Stomach (tissue), 9 donors: Measurements from ENCODE around the gene UBE2J1. TPM values are rescaled to one million over a fixed set of nuclear protein-coding genes. Genes with fewer than 3 reads are reported as not detected.

ENCODE experiments used
- DNase-seq, 2 donors: peaks; one replicate each; pipeline versions ENCODE4 v3.0.0 to v3.0.0-alpha.2; 2013 to 2019
- H3K27ac ChIP-seq, 5 donors: fragments of 200-600 bp in 4 of 5; sonication (generic) in 4 of 5; one replicate each; pipeline ENCODE4 v1.5.1; 2013 to 2019; ENCODE audit warnings: mild to moderate bottlenecking in 1 of 5, moderate library complexity in 1 of 5
- H3K27me3 ChIP-seq, 3 donors: fragments of 200-600 bp; sonication (generic); one replicate each; pipeline ENCODE4 v1.5.1; 2017 to 2019; ENCODE audit warnings: mixed run types in 1 of 3
- H3K36me3 ChIP-seq, 4 donors: fragments of 200-600 bp; sonication (generic); 1 replicate in 3 of 4; 2 replicates in 1 of 4; pipeline ENCODE4 v1.5.1; 2016 to 2019
- H3K4me1 ChIP-seq, 4 donors: fragments of 200-600 bp; sonication (generic); one replicate each; pipeline ENCODE4 v1.5.1; 2016 to 2019
- H3K4me3 ChIP-seq, 4 donors: fragments of 200-600 bp; sonication (generic) in 3 of 4; one replicate each; pipeline ENCODE4 v1.5.1; 2016 to 2019; ENCODE audit warnings: mild to moderate bottlenecking in 1 of 4
- H3K9me3 ChIP-seq, 4 donors: fragments of 200-600 bp; sonication (generic); one replicate each; pipeline ENCODE4 v1.5.1; 2016 to 2019
- CTCF ChIP-seq, 7 experiments: fragments of 450-650 bp in 4 of 7; fragments of 200-600 bp in 3 of 7; sonication (generic) in 3 of 7; IDR thresholded peaks; one replicate each; pipeline ENCODE4 v1.5.1; 2016 to 2019; ENCODE audit warnings: antibody characterized with exemption in 7 of 7, control low read depth in 2 of 7, mild to moderate bottlenecking in 1 of 7
- EP300 ChIP-seq: sonication (generic); formaldehyde crosslinking; IDR thresholded peaks from one replicate; pipeline ENCODE4 v1.6.1; 2017; ENCODE audit warnings: antibody characterized with exemption
- POLR2A ChIP-seq, 4 donors: fragments of 450-650 bp; IDR thresholded peaks; one replicate each; pipeline ENCODE4 v1.6.1; 2016; ENCODE audit warnings: antibody characterized with exemption in 4 of 4, control low read depth in 2 of 4, mild to moderate bottlenecking in 1 of 4, moderate library complexity in 1 of 4
- POLR2AphosphoS5 ChIP-seq, 3 donors: sonication (generic); formaldehyde crosslinking; IDR thresholded peaks; one replicate each; pipeline ENCODE4 v1.6.1; 2016; ENCODE audit warnings: antibody characterized with exemption in 3 of 3
- WGBS, 5 donors: extraction: QIAGEN DNeasy Blood & Tissue Kit in 3 of 5; methylation state at CpG; one replicate each; pipeline versions ENCODE4 v1.1.5 to v1.1.7; 2013 to 2018; 5-methylcytosine and 5-hydroxymethylcytosine counted together
- intact Hi-C: fragments of 100-400 bp; cut with DNase I; formaldehyde crosslinking; loops from one replicate; pipeline ENCODE4 v1.15.1; 2023; ENCODE audit warnings: low total_unique reads
- polyA plus RNA-seq, 3 donors: library from polyadenylated mRNA; stranded (reverse); fragments of 200-250 nt; gene quantifications; one replicate each; pipeline ENCODE4 v1.2.3, GENCODE V29; 2013
- total RNA-seq, 5 donors: library from RNA; depleted of rRNA; stranded (reverse); fragments of >200 nt; gene quantifications; one replicate each; pipeline versions ENCODE4 v1.1.0 to v1.2.3, GENCODE V29; 2014 to 2016
- donor health status: healthy with polysubstance abuse.
- donor health status: Bipolar disorder and iron deficiency.
- donor health status: healthy.

UBE2J1 gene
- total and polyA plus RNA-seq, 8 donors, result 5.2 to 58.6 (median 24.0) TPM

GRCh38 chr6:89290401-89291155 lies 61.9 kb downstream of the UBE2J1 start:
- TF ChIP-seq EP300 (no peak), POLR2AphosphoS5 (IDR thresholded peaks at IDR 0.05) (no peak), POLR2A (IDR thresholded peaks at IDR 0.05) (no peak), CTCF (IDR thresholded peaks at IDR 0.05) (no peak)
- Histone ChIP-seq H3K4me1 (no peaks in the 10 kb centered on the region), H3K27ac (no peak overlapping the region), H3K4me3 (no peak overlapping the region), H3K36me3 (no peaks in the 10 kb centered on the region), H3K27me3 (no peaks in the 10 kb centered on the region), H3K9me3 (no peaks in the 10 kb centered on the region)
- DNase-seq, result no peak
- WGBS, 5 donors, result 80 to 92% (median 89%) methylated on average over 10 to 13 of the region's 13 CpGs
- intact Hi-C loops, result no loop called here

- Histone ChIP-seq H3K27ac (no peak overlapping the region), H3K4me1 (no peaks in the 10 kb centered on the region), H3K27me3 (no peaks in the 10 kb centered on the region), H3K36me3 (no peaks in the 10 kb centered on the region), H3K9me3 (no peaks in the 10 kb centered on the region), H3K4me3 (no peak overlapping the region)
- intact Hi-C loops, result no loop called here
- no peak for DNase-seq
- TF ChIP-seq CTCF (IDR thresholded peaks at IDR 0.05) (no peak), POLR2A (IDR thresholded peaks at IDR 0.05) (no peak), EP300 (no peak), POLR2AphosphoS5 (IDR thresholded peaks at IDR 0.05) (no peak)
- 82 to 95% (median 89%) methylated on average over 3 of the region's 3 CpGs for WGBS, 5 donors
Measured at GRCh38 chr6:89289710-89290109, 62.8 kb downstream of the UBE2J1 start.

GRCh38 chr6:89287351-89288028 lies 65.0 kb downstream of the UBE2J1 start:
- Histone ChIP-seq H3K4me3 (no peak overlapping the region), H3K9me3 (no peaks in the 10 kb centered on the region), H3K36me3 (no peaks in the 10 kb centered on the region), H3K27ac (no peak overlapping the region), H3K27me3 (no peaks in the 10 kb centered on the region), H3K4me1 (no peaks in the 10 kb centered on the region)
- WGBS, 5 donors, result 75 to 100% (median 92%) methylated on average over 1 to 9 of the region's 9 CpGs
- intact Hi-C loops, result no loop called here
- TF ChIP-seq CTCF (IDR thresholded peaks at IDR 0.05), result no peak
- TF ChIP-seq POLR2A (IDR thresholded peaks at IDR 0.05), result no peak
- TF ChIP-seq EP300, result no peak
- TF ChIP-seq POLR2AphosphoS5 (IDR thresholded peaks at IDR 0.05), result no peak
- no peak for DNase-seq

- Histone ChIP-seq H3K36me3 (no peaks in the 10 kb centered on the region), H3K27ac (no peak overlapping the region), H3K9me3 (no peaks in the 10 kb centered on the region), H3K4me3 (no peak overlapping the region), H3K4me1 (no peaks in the 10 kb centered on the region), H3K27me3 (no peaks in the 10 kb centered on the region)
- DNase-seq, result no peak
- 69 to 75% (median 73%) methylated on average over 5 to 6 of the region's 6 CpGs for WGBS, 5 donors
- TF ChIP-seq CTCF (IDR thresholded peaks at IDR 0.05) (no peak), POLR2AphosphoS5 (IDR thresholded peaks at IDR 0.05) (no peak), EP300 (no peak), POLR2A (IDR thresholded peaks at IDR 0.05) (no peak)
- intact Hi-C loops, result no loop called here
Measured at GRCh38 chr6:89286516-89286915, 66.0 kb downstream of the UBE2J1 start.
